ENCODE data around the gene SLC31A1. TPM values are rescaled to one million over a fixed set of nuclear protein-coding genes. Genes with fewer than 3 reads are reported as not detected.

The SLC31A1 gene
- total and polyA plus RNA-seq, 2 of the 8 experiments (the other 6 are each of a cell fraction or from before 2014, with no cell fraction given): 23.9 to 40.8 TPM

- H3K27me3 ChIP-seq (replicated peaks in 1 of 4; ENCODE audit: control insufficient read depth in 3 of 4, extremely low read depth in 1 of 4, insufficient read depth in 3 of 4, low read length in 3 of 4): no peaks in the 10 kb centered on the region
- H3K79me1 ChIP-seq (ENCODE audit: low read depth, low read length): no peaks in the 10 kb centered on the region
- ChIA-PET CTCF (ENCODE audit: partially characterized antibody) (interaction anchor here (0.6 kb wide), 1 partner anchor 49 kb away, joined by 3 read pairs; no protein-coding TSS in a partner anchor), POLR2A (ENCODE audit: partially characterized antibody) (no interaction called here)
- no peak overlapping the region for H3K4ac ChIP-seq (replicated peaks; ENCODE audit: insufficient read length, low read depth, low read length)
- no peak for TF ChIP-seq RAD21 (IDR thresholded peaks at IDR 0.05 in 1 of 2, conservative IDR thresholded peaks at IDR 0.05 in 1 of 2; ENCODE audit: low read depth in 2 of 2, low read length in 2 of 2)
- no peak for TF ChIP-seq HDAC6 (IDR thresholded peaks at IDR 0.05; ENCODE audit: low read depth, low read length)
- no peak for TF ChIP-seq PHF8 (conservative IDR thresholded peaks at IDR 0.05; ENCODE audit: low read depth, low read length)
- no peak for TF ChIP-seq KDM4A (IDR thresholded peaks at IDR 0.05; ENCODE audit: low read depth, low read length, severe bottlenecking)
- no peak for TF ChIP-seq EP300 (IDR thresholded peaks at IDR 0.05; ENCODE audit: borderline replicate concordance in 1 of 2, low read depth in 2 of 2, low read length in 2 of 2)
- no peaks in the 10 kb centered on the region for H3K79me2 ChIP-seq (ENCODE audit: control insufficient read depth in 1 of 2, insufficient read depth in 2 of 2, low read length in 2 of 2)
- H3K9ac ChIP-seq (replicated peaks in 1 of 4; ENCODE audit: extremely low read depth in 1 of 4, low read depth in 3 of 4, low read length in 3 of 4): no peak overlapping the region
- WGBS, 2 experiments (ENCODE audit: extremely low coverage in 1 of 2, insufficient coverage in 1 of 2, insufficient read length in 1 of 2, insufficient replicate concordance in 2 of 2, low coverage in 1 of 2, low lambda C conversion rate in 2 of 2, missing lambda C conversion rate in 1 of 2): 85% methylated on average over 2 of the region's 2 CpGs; no CpG with 5 or more reads in 1 of the 2 experiments
- H3K9me3 ChIP-seq (ENCODE audit: insufficient read depth in 2 of 2, low read depth in 1 of 2, low read length in 1 of 2): no peaks in the 10 kb centered on the region
- no peak overlapping the region for H2BK20ac ChIP-seq (ENCODE audit: low read length)
- no peaks in the 10 kb centered on the region for H3K23me2 ChIP-seq (ENCODE audit: low read depth, low read length)
- no peak overlapping the region for H3K14ac ChIP-seq (ENCODE audit: insufficient read length)
- no peaks in the 10 kb centered on the region for H3K4me1 ChIP-seq (replicated peaks in 1 of 4; ENCODE audit: control insufficient read depth in 3 of 4, insufficient read depth in 4 of 4, low read length in 3 of 4)
- H4K5ac ChIP-seq (ENCODE audit: insufficient read length, low read depth, low read length): no peak overlapping the region
- no peak overlapping the region for H3K4me3 ChIP-seq (ENCODE audit: extremely low read depth in 1 of 4, insufficient read depth in 2 of 4, low read depth in 3 of 4, low read length in 4 of 4)
- H3K4me2 ChIP-seq (ENCODE audit: insufficient read depth in 1 of 2, low read depth in 2 of 2, low read length in 2 of 2): no peak overlapping the region
- no peak overlapping the region for H4K91ac ChIP-seq (replicated peaks; ENCODE audit: insufficient read length, low read length)
- FAIRE-seq: no peak
- H2BK12ac ChIP-seq (ENCODE audit: low read depth, low read length): no peak overlapping the region
- H4K8ac ChIP-seq (ENCODE audit: extremely low read depth, insufficient read depth, low read length): no peak overlapping the region
- H3K18ac ChIP-seq (ENCODE audit: extremely low read depth, low read length): no peak overlapping the region
- no peak overlapping the region for H2BK15ac ChIP-seq (ENCODE audit: low read length)
- no peaks in the 10 kb centered on the region for H4K20me1 ChIP-seq (replicated peaks in 1 of 2; ENCODE audit: control insufficient read depth in 1 of 2, insufficient read depth in 2 of 2, low read length in 2 of 2)
- no peak overlapping the region for H2AFZ ChIP-seq (ENCODE audit: low read length)
- no peak for DNase-seq (ENCODE audit: low read depth in 1 of 2, low spot score in 2 of 2)
- no peak overlapping the region for H2BK120ac ChIP-seq (replicated peaks; ENCODE audit: low read depth, low read length)
- no peak overlapping the region for H3K27ac ChIP-seq (ENCODE audit: low read depth, low read length)
- no peak overlapping the region for H2BK5ac ChIP-seq (ENCODE audit: low read depth, low read length)
- no peak overlapping the region for H3K56ac ChIP-seq (replicated peaks; ENCODE audit: insufficient read length, low read depth, low read length)
- no peak overlapping the region for H3K23ac ChIP-seq (ENCODE audit: insufficient read length)
- H3K36me3 ChIP-seq (ENCODE audit: control insufficient read depth in 2 of 4, insufficient read depth in 4 of 4, low read length in 3 of 4): peaks cover 0 to 6% (median 1%) of the 10 kb centered on the region in 4 experiments; a peak in 2 of 8 replicates
- H2AK5ac ChIP-seq (ENCODE audit: low read depth, low read length): no peak overlapping the region
These were observed 15.9 kb upstream of the SLC31A1 start for GRCh38 chr9:113205432-113205831.
